ENCODE data around the gene PON2. TPM values are rescaled to one million over a fixed set of nuclear protein-coding genes. Genes with fewer than 3 reads are reported as not detected.

The PON2 gene
- total RNA-seq (2021; ENCODE audit: unreplicated experiment) (44.0 TPM), Bru-seq, nascent RNA (percentile 86 among the genes with signal in this experiment), BruChase-seq, experiment 1, labeled RNA remaining after a 6-hour chase (percentile 89 among the genes with signal in this experiment), BruChase-seq, experiment 2, labeled RNA remaining after a 2-hour chase (percentile 93 among the genes with signal in this experiment)
- 16.6 and 27.7 TPM in 2 replicates for polyA plus RNA-seq (2012)
- long read RNA-seq, transcript PON2-218 (9 exons, 1,653 nt), result major isoform, 38 of 74 reads
- long read RNA-seq, transcript PON2-215 (3 exons, 579 nt), result minor isoform, 9 of 74 reads
- long read RNA-seq, transcript PON2-202 (9 exons, 1,726 nt), result minor isoform, 15 of 74 reads
- long read RNA-seq, partial matches to known transcripts, result 2 of 74 reads
- long read RNA-seq, other reads (novel, unspliced or antisense), result 10 of 74 reads

DNA sequence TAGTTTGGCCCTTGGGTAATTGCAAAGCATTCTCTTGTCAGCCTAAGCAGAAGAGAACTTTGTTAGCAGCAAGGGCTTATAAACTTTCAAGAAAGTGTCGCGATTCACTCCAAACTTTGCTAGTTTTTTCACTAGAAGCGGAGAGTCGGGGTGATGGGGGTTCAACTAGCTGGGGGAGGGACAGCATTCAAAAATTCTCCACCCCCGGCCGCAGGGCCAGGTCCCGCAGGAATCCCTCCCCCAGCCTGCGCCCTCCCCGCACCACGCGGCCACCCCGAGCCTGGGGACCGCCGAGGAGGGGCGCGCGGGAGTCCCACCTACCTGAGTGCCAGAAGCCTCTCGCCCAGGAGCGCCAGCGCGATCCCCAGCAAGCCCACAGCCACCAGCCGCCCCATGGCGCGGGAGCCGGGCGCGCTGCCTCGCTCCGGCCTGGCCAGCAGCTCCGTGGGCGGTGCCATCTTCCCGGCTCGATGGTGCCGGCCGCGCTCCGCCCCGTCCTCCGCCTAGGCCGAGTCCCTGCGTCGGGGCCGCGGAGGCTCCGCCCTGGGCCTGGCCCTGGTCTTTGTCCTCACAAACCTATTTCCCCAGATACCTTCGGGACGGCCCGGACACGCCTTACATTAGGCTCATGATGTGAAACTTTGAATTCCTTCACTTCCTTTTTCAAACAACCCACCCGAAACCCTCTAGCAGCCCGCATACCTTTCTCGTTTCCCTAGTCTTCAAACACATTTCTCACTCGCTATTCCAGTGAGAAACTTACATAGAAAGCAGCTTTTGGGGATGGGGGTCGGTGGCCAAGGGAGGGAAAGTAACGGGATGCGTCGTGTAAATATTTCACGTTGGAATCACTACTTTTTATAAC lies at the start of gene PON2:
Gene PON2, minus strand, starts transcription at position 472 of the 865 bp plus-strand sequence. Its CDS starts 77 bp downstream, at position 395.
- H3K9me2 ChIP-seq (ENCODE audit: insufficient read depth), result no peaks in the 10 kb centered on the region
- H3K27me3 ChIP-seq (ENCODE audit: insufficient read depth, low read length), result no peaks in the 10 kb centered on the region
- BruUV-seq (replicated peaks), result no TSS peak
- ATAC-seq (peak; percentile 99), DNase-seq (ENCODE audit: low read depth, low spot score) (peak; percentile 57)
- H4K20me1 ChIP-seq (ENCODE audit: insufficient read depth), result no peaks in the 10 kb centered on the region
- peak within 1 kb of the TSS; percentile 78 for H3K27ac ChIP-seq (ENCODE audit: low read depth, low read length)
- peak within 1 kb of the TSS; percentile 84 for H3K9ac ChIP-seq (ENCODE audit: low read length)
- H3K36me3 ChIP-seq (ENCODE audit: control insufficient read depth in 1 of 2, insufficient read depth in 2 of 2, low read length in 2 of 2), result no peaks in the 10 kb centered on the region
- peak within 1 kb of the TSS; percentile 60 to 67 for H3K4me3 ChIP-seq (replicated peaks in 1 of 2; ENCODE audit: low read depth in 1 of 2, low read length in 2 of 2)
- H3K79me2 ChIP-seq (ENCODE audit: insufficient read depth, low read length), result peaks cover 12% of the 10 kb centered on the region
- peak within 1 kb of the TSS; percentile 91 for H2AFZ ChIP-seq (ENCODE audit: low read depth, low read length, poor library complexity, severe bottlenecking)
- RAD21 ChIA-PET (ENCODE audit: low non-redundant PET in 1 of 2, low total read pairs in 2 of 2, uncharacterized antibody in 2 of 2, unreplicated experiment in 2 of 2), result no interaction called here
- POLR2A ChIA-PET, result no interaction called here
- H3K4me2 ChIP-seq (ENCODE audit: low read length), result peak within 1 kb of the TSS; percentile 95
- intact Hi-C loops (cut with micrococcal nuclease), result no loop called here
- H3K9me3 ChIP-seq (ENCODE audit: control insufficient read depth in 1 of 2, insufficient read depth in 1 of 2, low read depth in 1 of 2, low read length in 2 of 2), result no peaks in the 10 kb centered on the region
- H3K4me1 ChIP-seq (ENCODE audit: control insufficient read depth in 1 of 2, insufficient read depth in 2 of 2, low read length in 2 of 2), result peaks cover 10 to 14% of the 10 kb centered on the region in 2 experiments
- CTCF ChIA-PET, result interaction anchor here (1.4 to 1.6 kb wide), 2 partner anchors 42 to 1146 kb away, joined by 3 read pairs; no protein-coding TSS in a partner anchor
- TF ChIP-seq, protein P1, sequence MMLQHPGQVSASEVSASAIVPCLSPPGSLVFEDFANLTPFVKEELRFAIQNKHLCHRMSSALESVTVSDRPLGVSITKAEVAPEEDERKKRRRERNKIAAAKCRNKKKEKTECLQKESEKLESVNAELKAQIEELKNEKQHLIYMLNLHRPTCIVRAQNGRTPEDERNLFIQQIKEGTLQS (IDR thresholded peaks at IDR 0.05), result no peak
- TF ChIP-seq POLR2AphosphoS5 (IDR thresholded peaks at IDR 0.05; ENCODE audit: low read depth, low read length) (peak; percentile 85), EGR1 (IDR thresholded peaks at IDR 0.05; ENCODE audit: low read depth) (peak; percentile 64), EZH2phosphoT487 (IDR thresholded peaks at IDR 0.05; ENCODE audit: borderline replicate concordance) (no peak), FOSL1 (IDR thresholded peaks at IDR 0.05; ENCODE audit: low read depth) (no peak), CBX3 (IDR thresholded peaks at IDR 0.05; ENCODE audit: low read depth) (no peak), JUND (IDR thresholded peaks at IDR 0.05) (no peak), RAD21 (IDR thresholded peaks at IDR 0.05; ENCODE audit: low read depth) (no peak), POLR2A (IDR thresholded peaks at IDR 0.05; ENCODE audit: borderline replicate concordance, extremely low read depth, insufficient read depth, insufficient read length) (peak; percentile 90), SRF (IDR thresholded peaks at IDR 0.05; ENCODE audit: low read depth) (no peak), ELF1 (IDR thresholded peaks at IDR 0.05; ENCODE audit: borderline replicate concordance, low read depth) (no peak), YY1 (IDR thresholded peaks at IDR 0.05; ENCODE audit: extremely low read depth, insufficient replicate concordance, low read depth, low read length) (peak; percentile 83), ZFX (IDR thresholded peaks at IDR 0.05) (peak; percentile 91), TCF7L2 (IDR thresholded peaks at IDR 0.05; ENCODE audit: borderline replicate concordance, extremely low read depth, insufficient read depth, insufficient read length) (peak; percentile 9), SIN3A (IDR thresholded peaks at IDR 0.05; ENCODE audit: low read depth) (peak; percentile 70), SP1 (IDR thresholded peaks at IDR 0.05; ENCODE audit: low read depth) (0 out of 2 replicates have a peak, but pooled peaks have one; percentile 25), CEBPB (IDR thresholded peaks at IDR 0.05; ENCODE audit: low read depth) (no peak), EZH2 (IDR thresholded peaks at IDR 0.05) (no peak)
- TF ChIP-seq, protein P2, sequence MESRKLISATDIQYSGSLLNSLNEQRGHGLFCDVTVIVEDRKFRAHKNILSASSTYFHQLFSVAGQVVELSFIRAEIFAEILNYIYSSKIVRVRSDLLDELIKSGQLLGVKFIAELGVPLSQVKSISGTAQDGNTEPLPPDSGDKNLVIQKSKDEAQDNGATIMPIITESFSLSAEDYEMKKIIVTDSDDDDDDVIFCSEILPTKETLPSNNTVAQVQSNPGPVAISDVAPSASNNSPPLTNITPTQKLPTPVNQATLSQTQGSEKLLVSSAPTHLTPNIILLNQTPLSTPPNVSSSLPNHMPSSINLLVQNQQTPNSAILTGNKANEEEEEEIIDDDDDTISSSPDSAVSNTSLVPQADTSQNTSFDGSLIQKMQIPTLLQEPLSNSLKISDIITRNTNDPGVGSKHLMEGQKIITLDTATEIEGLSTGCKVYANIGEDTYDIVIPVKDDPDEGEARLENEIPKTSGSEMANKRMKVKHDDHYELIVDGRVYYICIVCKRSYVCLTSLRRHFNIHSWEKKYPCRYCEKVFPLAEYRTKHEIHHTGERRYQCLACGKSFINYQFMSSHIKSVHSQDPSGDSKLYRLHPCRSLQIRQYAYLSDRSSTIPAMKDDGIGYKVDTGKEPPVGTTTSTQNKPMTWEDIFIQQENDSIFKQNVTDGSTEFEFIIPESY (IDR thresholded peaks at IDR 0.05; ENCODE audit: extremely low read depth, insufficient replicate concordance, low read length), result no peak
- TF ChIP-seq, protein P3, sequence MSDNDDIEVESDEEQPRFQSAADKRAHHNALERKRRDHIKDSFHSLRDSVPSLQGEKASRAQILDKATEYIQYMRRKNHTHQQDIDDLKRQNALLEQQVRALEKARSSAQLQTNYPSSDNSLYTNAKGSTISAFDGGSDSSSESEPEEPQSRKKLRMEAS (IDR thresholded peaks at IDR 0.05), result peak; percentile 74
- TF ChIP-seq, protein P4, sequence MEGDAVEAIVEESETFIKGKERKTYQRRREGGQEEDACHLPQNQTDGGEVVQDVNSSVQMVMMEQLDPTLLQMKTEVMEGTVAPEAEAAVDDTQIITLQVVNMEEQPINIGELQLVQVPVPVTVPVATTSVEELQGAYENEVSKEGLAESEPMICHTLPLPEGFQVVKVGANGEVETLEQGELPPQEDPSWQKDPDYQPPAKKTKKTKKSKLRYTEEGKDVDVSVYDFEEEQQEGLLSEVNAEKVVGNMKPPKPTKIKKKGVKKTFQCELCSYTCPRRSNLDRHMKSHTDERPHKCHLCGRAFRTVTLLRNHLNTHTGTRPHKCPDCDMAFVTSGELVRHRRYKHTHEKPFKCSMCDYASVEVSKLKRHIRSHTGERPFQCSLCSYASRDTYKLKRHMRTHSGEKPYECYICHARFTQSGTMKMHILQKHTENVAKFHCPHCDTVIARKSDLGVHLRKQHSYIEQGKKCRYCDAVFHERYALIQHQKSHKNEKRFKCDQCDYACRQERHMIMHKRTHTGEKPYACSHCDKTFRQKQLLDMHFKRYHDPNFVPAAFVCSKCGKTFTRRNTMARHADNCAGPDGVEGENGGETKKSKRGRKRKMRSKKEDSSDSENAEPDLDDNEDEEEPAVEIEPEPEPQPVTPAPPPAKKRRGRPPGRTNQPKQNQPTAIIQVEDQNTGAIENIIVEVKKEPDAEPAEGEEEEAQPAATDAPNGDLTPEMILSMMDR (IDR thresholded peaks at IDR 0.05 in 2 of 3, conservative IDR thresholded peaks at IDR 0.05 in 1 of 3; ENCODE audit: borderline replicate concordance in 1 of 3, insufficient read depth in 1 of 3, low read depth in 2 of 3, low read length in 2 of 3), result no peak

All from HCT116 (cell line).